Endodermal cell (in vitro differentiated cells): ENCODE measurements around the gene MEI1. TPM values are rescaled to one million over a fixed set of nuclear protein-coding genes. Genes with fewer than 3 reads are reported as not detected.
"Not testable (repeated sequence)": the region's sequence is repeated elsewhere in the genome, so short reads cannot be mapped to it uniquely, and the experiment has no call there.

Source experiments
- DNase-seq: peaks from one replicate; pipeline ENCODE4 v3.0.0-alpha.2; 2017
- H3K27ac ChIP-seq: 2 replicates; pipeline ENCODE4 v1.5.1; 2013; ENCODE audit warnings: mild to moderate bottlenecking, low read depth, low read length, moderate library complexity
- H3K27me3 ChIP-seq: 2 replicates; pipeline ENCODE4 v1.6.1; 2013; ENCODE audit warnings: mild to moderate bottlenecking, low read length, moderate library complexity; ENCODE audit not compliant: insufficient read depth, control insufficient read depth, poor library complexity, severe bottlenecking
- H3K36me3 ChIP-seq: 2 replicates; pipeline ENCODE4 v1.7.0; 2013; ENCODE audit warnings: mild to moderate bottlenecking, low read length, moderate library complexity; ENCODE audit not compliant: control insufficient read depth, insufficient read depth
- H3K4me1 ChIP-seq: one replicate; pipeline ENCODE4 v1.7.0; 2013; ENCODE audit warnings: low read length; ENCODE audit not compliant: control insufficient read depth, insufficient read depth
- H3K4me3 ChIP-seq: 2 replicates; pipeline ENCODE4 v1.5.1; 2013; ENCODE audit warnings: mild to moderate bottlenecking, low read length, moderate library complexity
- H3K9ac ChIP-seq: 2 replicates; pipeline ENCODE4 v1.6.1; 2013; ENCODE audit warnings: mild to moderate bottlenecking, low read length, moderate library complexity; ENCODE audit not compliant: poor library complexity, severe bottlenecking; ENCODE audit errors: extremely low read depth
- H3K9me3 ChIP-seq: 2 replicates; pipeline ENCODE4 v1.6.1; 2013; ENCODE audit warnings: mild to moderate bottlenecking, low read length, moderate library complexity; ENCODE audit not compliant: control insufficient read depth
- H3K27ac Mint-ChIP-seq: 2 replicates; pipeline ENCODE4 v1.8.0; 2020; ENCODE audit warnings: mixed read lengths
- H3K27me3 Mint-ChIP-seq: 2 replicates; pipeline ENCODE4 v1.8.0; 2021; ENCODE audit warnings: mild to moderate bottlenecking, mixed read lengths; ENCODE audit not compliant: insufficient read depth
- H3K36me3 Mint-ChIP-seq: 2 replicates; pipeline ENCODE4 v1.8.0; 2020; ENCODE audit warnings: low read depth, mixed read lengths
- H3K4me1 Mint-ChIP-seq: 2 replicates; pipeline ENCODE4 v1.8.0; 2020; ENCODE audit warnings: mixed read lengths
- H3K4me3 Mint-ChIP-seq: 2 replicates; pipeline ENCODE4 v1.8.0; 2020; ENCODE audit warnings: mild to moderate bottlenecking, moderate library complexity, mixed read lengths
- H3K9me3 Mint-ChIP-seq: 2 replicates; pipeline ENCODE4 v1.8.0; 2020; ENCODE audit warnings: mild to moderate bottlenecking, mixed read lengths
- WGBS, 2 experiments: methylation state at CpG; one replicate each; pipeline versions ENCODE4 v1.1.5 to v1.1.7; 2013; ENCODE audit warnings: missing lambda C conversion rate in 2 of 2, mixed read lengths in 1 of 2; ENCODE audit not compliant: insufficient coverage in 1 of 2, insufficient read length in 1 of 2; 5-methylcytosine and 5-hydroxymethylcytosine counted together
- total RNA-seq, 2 donors: library from RNA; stranded (reverse); fragmentation: NEBNext Ultra II Directional in 1 of 2; extraction: Animal tissue kit (Norgen Biotek cat#: 25700) in 1 of 2; gene quantifications; 2 replicates in 1 of 2; 3 replicates in 1 of 2; pipeline ENCODE4 v1.2.1, GENCODE V29; 2021
- TF ChIP-seq, protein P1 (sequence below): fragments of 200-600 bp; sonication (generic); conservative IDR thresholded peaks from 2 replicates; pipeline ENCODE4 v1.5.0; 2021; ENCODE audit warnings: antibody characterized with exemption, mild to moderate bottlenecking

Gene MEI1
- total RNA-seq, 2 donors from 2014 or later = 1.2 to 1.5 TPM

DNA sequence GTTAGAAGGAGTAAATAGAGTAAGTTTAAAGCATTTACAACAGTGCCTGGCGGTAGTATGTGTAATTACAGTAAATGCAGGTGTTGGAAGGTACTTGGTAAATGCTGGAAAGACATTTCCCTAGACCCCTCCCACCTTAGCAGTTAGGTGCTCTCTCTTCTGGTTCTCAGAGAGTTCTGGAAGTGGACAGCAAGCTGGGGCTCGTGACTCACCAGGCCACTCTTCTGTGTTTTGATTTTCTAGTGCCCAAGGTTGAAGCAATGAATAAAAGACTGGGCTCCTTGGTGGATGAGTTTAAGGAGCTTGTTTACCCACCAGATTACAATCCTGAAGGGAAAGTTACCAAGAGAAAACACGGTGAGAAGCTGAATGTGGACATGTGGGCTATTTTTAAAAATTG, 38.2 kb upstream of the MEI1 start:
- H3K4me3 Mint-ChIP-seq = no peak overlapping the region
- H3K27ac Mint-ChIP-seq = no peak overlapping the region
- no peaks in the 10 kb centered on the region for H3K27me3 ChIP-seq
- DNase-seq = no peak
- H3K36me3 ChIP-seq = peaks cover 90% of the 10 kb centered on the region
- H3K36me3 Mint-ChIP-seq = peaks cover 63% of the 10 kb centered on the region
- no peaks in the 10 kb centered on the region for H3K4me1 Mint-ChIP-seq
- no peaks in the 10 kb centered on the region for H3K4me1 ChIP-seq
- no peak overlapping the region for H3K9ac ChIP-seq
- H3K9me3 ChIP-seq = no peaks in the 10 kb centered on the region
- no peak overlapping the region for H3K4me3 ChIP-seq
- no peaks in the 10 kb centered on the region for H3K27me3 Mint-ChIP-seq
- WGBS, 2 experiments = 83 to 100% methylated on average over 1 to 3 of the region's 3 CpGs
- TF ChIP-seq, protein P1, sequence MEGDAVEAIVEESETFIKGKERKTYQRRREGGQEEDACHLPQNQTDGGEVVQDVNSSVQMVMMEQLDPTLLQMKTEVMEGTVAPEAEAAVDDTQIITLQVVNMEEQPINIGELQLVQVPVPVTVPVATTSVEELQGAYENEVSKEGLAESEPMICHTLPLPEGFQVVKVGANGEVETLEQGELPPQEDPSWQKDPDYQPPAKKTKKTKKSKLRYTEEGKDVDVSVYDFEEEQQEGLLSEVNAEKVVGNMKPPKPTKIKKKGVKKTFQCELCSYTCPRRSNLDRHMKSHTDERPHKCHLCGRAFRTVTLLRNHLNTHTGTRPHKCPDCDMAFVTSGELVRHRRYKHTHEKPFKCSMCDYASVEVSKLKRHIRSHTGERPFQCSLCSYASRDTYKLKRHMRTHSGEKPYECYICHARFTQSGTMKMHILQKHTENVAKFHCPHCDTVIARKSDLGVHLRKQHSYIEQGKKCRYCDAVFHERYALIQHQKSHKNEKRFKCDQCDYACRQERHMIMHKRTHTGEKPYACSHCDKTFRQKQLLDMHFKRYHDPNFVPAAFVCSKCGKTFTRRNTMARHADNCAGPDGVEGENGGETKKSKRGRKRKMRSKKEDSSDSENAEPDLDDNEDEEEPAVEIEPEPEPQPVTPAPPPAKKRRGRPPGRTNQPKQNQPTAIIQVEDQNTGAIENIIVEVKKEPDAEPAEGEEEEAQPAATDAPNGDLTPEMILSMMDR = no peak
- H3K27ac ChIP-seq = no peak overlapping the region
- H3K9me3 Mint-ChIP-seq = no peaks in the 10 kb centered on the region

DNA sequence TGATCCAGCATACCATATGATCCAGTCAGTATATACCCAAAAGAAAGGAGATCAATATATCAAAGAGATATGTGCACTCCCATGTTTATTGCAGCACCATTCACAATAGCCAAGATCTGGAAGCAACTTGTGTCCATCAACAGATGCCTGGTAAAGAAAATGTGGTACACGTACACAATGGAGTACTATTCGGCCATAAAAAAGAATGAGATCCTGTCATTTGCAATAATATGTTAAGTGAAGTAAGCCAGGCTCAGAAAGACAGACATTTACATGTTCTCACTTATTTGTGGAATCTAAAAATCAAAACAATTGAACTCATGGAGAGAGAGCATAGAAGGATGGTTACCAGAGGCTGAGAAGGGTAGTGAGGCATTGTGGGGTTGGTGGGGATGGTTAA, 37.6 kb upstream of the MEI1 start:
- H3K4me3 Mint-ChIP-seq = no peak overlapping the region
- H3K9ac ChIP-seq = no peak overlapping the region
- no peak for DNase-seq
- H3K27ac Mint-ChIP-seq = no peak overlapping the region
- no peaks in the 10 kb centered on the region for H3K9me3 ChIP-seq
- peaks cover 61% of the 10 kb centered on the region for H3K36me3 Mint-ChIP-seq
- TF ChIP-seq, protein P1 = no peak
- no peaks in the 10 kb centered on the region for H3K4me1 ChIP-seq
- no peaks in the 10 kb centered on the region for H3K27me3 ChIP-seq
- no peaks in the 10 kb centered on the region for H3K27me3 Mint-ChIP-seq
- H3K4me1 Mint-ChIP-seq = no peaks in the 10 kb centered on the region
- H3K9me3 Mint-ChIP-seq = no peaks in the 10 kb centered on the region
- H3K4me3 ChIP-seq = no peak overlapping the region
- H3K27ac ChIP-seq = no peak overlapping the region
- H3K36me3 ChIP-seq = peaks cover 84% of the 10 kb centered on the region
- 90 to 97% methylated on average over 2 of the region's 2 CpGs for WGBS, 2 experiments

DNA sequence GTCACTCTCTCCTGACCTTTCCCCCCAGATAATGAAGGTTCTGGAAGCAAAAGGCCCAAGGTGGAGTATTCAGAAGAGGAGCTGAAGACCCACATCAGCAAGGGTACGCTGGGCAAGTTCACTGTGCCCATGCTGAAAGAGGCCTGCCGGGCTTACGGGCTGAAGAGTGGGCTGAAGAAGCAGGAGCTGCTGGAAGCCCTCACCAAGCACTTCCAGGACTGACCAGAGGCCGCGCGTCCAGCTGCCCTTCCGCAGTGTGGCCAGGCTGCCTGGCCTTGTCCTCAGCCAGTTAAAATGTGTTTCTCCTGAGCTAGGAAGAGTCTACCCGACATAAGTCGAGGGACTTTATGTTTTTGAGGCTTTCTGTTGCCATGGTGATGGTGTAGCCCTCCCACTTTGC, 35.7 kb upstream of the MEI1 start:
- H3K4me3 Mint-ChIP-seq, H3K27ac ChIP-seq, H3K27me3 Mint-ChIP-seq, H3K27ac Mint-ChIP-seq, H3K9me3 ChIP-seq, H3K4me3 ChIP-seq, H3K9ac ChIP-seq, H3K4me1 ChIP-seq, H3K9me3 Mint-ChIP-seq, H3K27me3 ChIP-seq, H3K4me1 Mint-ChIP-seq, DNase-seq: not testable (repeated sequence)
- peaks cover 67% of the 10 kb centered on the region for H3K36me3 ChIP-seq
- peaks cover 45% of the 10 kb centered on the region for H3K36me3 Mint-ChIP-seq
- 97% methylated on average over 6 to 7 of the region's 9 CpGs for WGBS, 2 experiments

DNA sequence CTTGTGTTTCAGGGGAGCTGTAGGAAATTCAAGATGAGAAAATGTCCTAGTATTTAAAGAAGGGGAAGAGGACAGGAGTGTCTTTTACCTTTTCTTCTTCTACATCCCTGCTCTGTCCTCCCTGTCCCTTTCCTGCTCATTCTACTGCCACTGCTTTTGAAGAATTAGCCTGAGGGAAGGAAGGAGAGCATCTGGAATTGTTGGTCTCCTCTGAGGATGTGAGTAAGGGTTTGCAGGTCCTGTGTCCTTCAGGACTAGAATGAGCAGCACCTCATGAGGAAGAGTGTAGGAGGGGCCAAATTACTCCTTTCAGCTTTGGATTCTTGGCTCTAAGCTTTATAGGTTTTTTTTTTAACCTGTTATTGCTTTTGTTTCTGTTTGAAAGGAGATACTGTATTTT, 34.8 kb upstream of the MEI1 start:
- Histone ChIP-seq H3K9me3 (no peaks in the 10 kb centered on the region), H3K27me3 (no peaks in the 10 kb centered on the region), H3K9ac (no peak overlapping the region), H3K36me3 (peaks cover 58% of the 10 kb centered on the region), H3K4me1 (no peaks in the 10 kb centered on the region), H3K4me3 (no peak overlapping the region), H3K27ac (no peak overlapping the region)
- no peak overlapping the region for H3K27ac Mint-ChIP-seq
- H3K4me3 Mint-ChIP-seq = no peak overlapping the region
- DNase-seq = no peak
- H3K9me3 Mint-ChIP-seq = no peaks in the 10 kb centered on the region
- TF ChIP-seq, protein P1 = no peak
- peaks cover 42% of the 10 kb centered on the region for H3K36me3 Mint-ChIP-seq
- H3K27me3 Mint-ChIP-seq = no peaks in the 10 kb centered on the region
- peaks cover 3% of the 10 kb centered on the region for H3K4me1 Mint-ChIP-seq
